ENCODE data around the gene SLC35F6.

SLC35F6 gene

DNA sequence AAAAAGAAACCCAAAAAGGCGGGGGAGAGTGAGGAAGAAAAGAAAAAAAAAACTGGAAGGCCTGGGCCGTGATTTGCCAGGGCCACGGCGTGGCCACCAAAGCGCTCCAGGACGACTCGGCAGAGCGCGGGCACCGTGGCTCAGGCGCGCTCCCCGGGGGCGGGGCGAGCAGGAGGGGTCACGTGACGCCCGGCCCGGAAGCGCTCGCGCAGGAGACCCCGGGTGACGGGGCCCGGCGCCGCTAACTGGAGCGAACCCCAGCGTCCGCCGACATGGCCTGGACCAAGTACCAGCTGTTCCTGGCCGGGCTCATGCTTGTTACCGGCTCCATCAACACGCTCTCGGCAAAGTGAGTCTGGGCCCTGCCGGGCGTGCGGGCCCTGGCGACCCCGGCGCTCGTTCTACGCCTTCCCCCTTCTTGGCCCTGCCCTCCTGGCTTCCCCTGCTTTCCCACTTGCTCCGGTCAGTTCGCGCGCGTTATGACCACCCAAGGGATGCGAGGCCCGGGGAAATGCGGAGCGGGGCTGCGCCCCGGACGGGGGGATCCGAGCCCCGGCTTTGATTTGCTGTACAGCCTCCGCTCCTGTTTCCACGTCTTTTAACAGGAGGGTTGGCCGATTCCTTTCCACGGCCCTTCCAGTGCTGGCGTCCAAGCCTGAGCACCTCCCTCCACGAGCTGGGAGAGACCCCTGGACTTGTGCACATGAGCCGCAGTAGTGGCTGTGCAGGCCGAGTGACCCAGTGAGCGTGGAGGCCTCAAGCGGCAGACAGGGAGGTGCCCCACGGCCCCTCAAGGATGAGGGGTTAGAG is at the start of gene SLC35F6:
SLC35F6 (plus strand) TSS at position 207 of the 810 bp plus-strand sequence; CDS start at position 273, 66 bp downstream.
- Histone ChIP-seq H3K4me3 (ENCODE audit: low read length in 2 of 2) (peak within 1 kb of the TSS; percentile 93), H3K36me3 (ENCODE audit: control insufficient read depth in 2 of 2, insufficient read depth in 2 of 2, low read length in 2 of 2) (peaks cover 0 to 2% of the 10 kb centered on the region in 2 donors), H3K4me1 (ENCODE audit: control insufficient read depth, insufficient read depth, low read length) (peaks cover 38% of the 10 kb centered on the region), H3K27ac (ENCODE audit: low read length) (peak within 1 kb of the TSS; percentile 83), H3K9ac (ENCODE audit: low read length in 2 of 2) (peak within 1 kb of the TSS; percentile 91 to 99), H3K9me3 (ENCODE audit: control insufficient read depth in 2 of 2, low read length in 2 of 2) (no peaks in the 10 kb centered on the region), H3K27me3 (ENCODE audit: control insufficient read depth in 1 of 2, insufficient read depth in 2 of 2, low read length in 2 of 2) (no peaks in the 10 kb centered on the region)

GRCh38 chr2:26715528-26716270 is 48.4 kb upstream of the SLC35F6 start:
- Histone ChIP-seq H3K27ac (ENCODE audit: low read length) (no peak overlapping the region), H3K27me3 (ENCODE audit: control insufficient read depth in 1 of 2, insufficient read depth in 2 of 2, low read length in 2 of 2) (no peaks in the 10 kb centered on the region), H3K4me3 (ENCODE audit: low read length in 2 of 2) (no peak overlapping the region), H3K9ac (ENCODE audit: low read length in 2 of 2) (no peak overlapping the region), H3K36me3 (ENCODE audit: control insufficient read depth in 2 of 2, insufficient read depth in 2 of 2, low read length in 2 of 2) (no peaks in the 10 kb centered on the region), H3K4me1 (ENCODE audit: control insufficient read depth, insufficient read depth, low read length) (peaks cover 80% of the 10 kb centered on the region), H3K9me3 (ENCODE audit: control insufficient read depth in 2 of 2, low read length in 2 of 2) (peaks cover 0 to 4% of the 10 kb centered on the region in 2 donors)

DNA sequence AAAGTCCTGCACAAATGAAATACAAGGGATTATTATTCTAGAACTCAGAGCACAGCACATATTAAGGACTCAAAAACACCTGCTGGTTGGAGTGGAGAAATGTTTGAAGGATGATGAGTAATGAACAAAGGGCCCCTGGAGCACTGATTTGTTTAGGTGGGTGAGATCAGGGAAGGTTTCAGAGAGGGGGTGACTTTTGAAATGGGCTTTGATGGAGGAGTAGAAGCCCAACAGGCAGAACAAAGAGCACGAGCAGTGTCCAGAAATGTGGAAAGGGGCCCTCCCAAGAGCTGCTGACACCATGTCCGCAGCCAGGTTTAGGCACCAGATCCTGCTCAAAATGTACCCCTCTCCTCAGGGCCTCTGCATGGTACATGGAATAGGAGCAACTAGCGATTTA is 47.7 kb upstream of the SLC35F6 start:
- H3K4me1 ChIP-seq (ENCODE audit: control insufficient read depth, insufficient read depth, low read length): peaks cover 80% of the 10 kb centered on the region
- no peak overlapping the region for H3K27ac ChIP-seq (ENCODE audit: low read length)
- H3K36me3 ChIP-seq (ENCODE audit: control insufficient read depth in 2 of 2, insufficient read depth in 2 of 2, low read length in 2 of 2): no peaks in the 10 kb centered on the region

DNA sequence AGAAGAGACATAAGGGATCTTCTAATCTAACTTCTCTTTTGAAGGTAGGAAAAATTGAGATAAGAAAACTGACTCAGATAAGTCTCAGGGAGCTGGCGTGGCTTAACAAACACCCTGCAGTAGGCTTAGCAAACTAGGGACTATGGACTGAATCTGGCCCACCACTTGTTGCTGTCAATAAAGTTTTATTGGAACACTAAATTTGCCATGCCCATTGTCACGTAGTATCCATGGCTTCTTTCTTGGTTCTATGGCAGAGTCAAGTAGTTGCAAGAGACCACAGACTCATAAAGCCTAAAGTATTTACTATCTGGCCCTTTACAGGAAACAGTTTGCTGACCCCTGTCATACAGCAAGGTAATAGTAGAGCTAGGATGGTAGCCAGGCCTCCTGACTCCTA is 47.3 kb upstream of the SLC35F6 start:
- no peaks in the 10 kb centered on the region for H3K27me3 ChIP-seq (ENCODE audit: control insufficient read depth in 1 of 2, insufficient read depth in 2 of 2, low read length in 2 of 2)
- H3K4me3 ChIP-seq (ENCODE audit: low read length in 2 of 2): no peak overlapping the region
- H3K27ac ChIP-seq (ENCODE audit: low read length): peak overlapping the region; percentile 79
- H3K9me3 ChIP-seq (ENCODE audit: control insufficient read depth in 2 of 2, low read length in 2 of 2): peaks cover 0 to 4% of the 10 kb centered on the region in 2 donors
- no peaks in the 10 kb centered on the region for H3K36me3 ChIP-seq (ENCODE audit: control insufficient read depth in 2 of 2, insufficient read depth in 2 of 2, low read length in 2 of 2)
- no peak overlapping the region for H3K9ac ChIP-seq (ENCODE audit: low read length in 2 of 2)
- H3K4me1 ChIP-seq (ENCODE audit: control insufficient read depth, insufficient read depth, low read length): peaks cover 80% of the 10 kb centered on the region

More for the DNA sequence above, 47.7 kb upstream of the SLC35F6 start:
- no peak overlapping the region for H3K9ac ChIP-seq (ENCODE audit: low read length in 2 of 2)
- H3K9me3 ChIP-seq (ENCODE audit: control insufficient read depth in 2 of 2, low read length in 2 of 2): peaks cover 0 to 4% of the 10 kb centered on the region in 2 donors
- H3K27me3 ChIP-seq (ENCODE audit: control insufficient read depth in 1 of 2, insufficient read depth in 2 of 2, low read length in 2 of 2): no peaks in the 10 kb centered on the region
- no peak overlapping the region for H3K4me3 ChIP-seq (ENCODE audit: low read length in 2 of 2)

DNA sequence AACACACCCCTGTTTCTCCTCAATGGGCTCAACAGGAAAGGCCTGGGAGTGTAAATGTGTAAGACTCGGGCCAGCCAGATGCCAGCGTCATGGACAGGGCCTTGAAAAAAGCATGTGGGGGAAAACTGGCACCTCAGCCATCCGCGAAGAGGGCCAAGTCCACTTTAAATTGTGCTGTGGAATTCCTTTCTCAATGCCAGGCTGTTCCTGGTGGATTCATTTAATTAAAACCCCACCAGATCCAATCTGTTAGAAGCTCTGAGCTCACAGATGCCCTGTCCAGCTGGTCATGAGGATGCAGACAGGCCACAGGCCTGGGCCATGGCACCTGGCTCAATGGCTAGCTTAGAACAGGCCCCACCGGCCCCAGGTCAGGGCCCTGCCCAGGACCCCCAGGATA is 46.7 kb upstream of the SLC35F6 start:
- Histone ChIP-seq H3K27me3 (ENCODE audit: control insufficient read depth in 1 of 2, insufficient read depth in 2 of 2, low read length in 2 of 2) (no peaks in the 10 kb centered on the region), H3K4me3 (ENCODE audit: low read length in 2 of 2) (no peak overlapping the region), H3K27ac (ENCODE audit: low read length) (peak overlapping the region; percentile 79), H3K9me3 (ENCODE audit: control insufficient read depth in 2 of 2, low read length in 2 of 2) (peaks cover 0 to 4% of the 10 kb centered on the region in 2 donors), H3K9ac (ENCODE audit: low read length in 2 of 2) (no peak overlapping the region), H3K36me3 (ENCODE audit: control insufficient read depth in 2 of 2, insufficient read depth in 2 of 2, low read length in 2 of 2) (no peaks in the 10 kb centered on the region), H3K4me1 (ENCODE audit: control insufficient read depth, insufficient read depth, low read length) (peaks cover 77% of the 10 kb centered on the region)

DNA sequence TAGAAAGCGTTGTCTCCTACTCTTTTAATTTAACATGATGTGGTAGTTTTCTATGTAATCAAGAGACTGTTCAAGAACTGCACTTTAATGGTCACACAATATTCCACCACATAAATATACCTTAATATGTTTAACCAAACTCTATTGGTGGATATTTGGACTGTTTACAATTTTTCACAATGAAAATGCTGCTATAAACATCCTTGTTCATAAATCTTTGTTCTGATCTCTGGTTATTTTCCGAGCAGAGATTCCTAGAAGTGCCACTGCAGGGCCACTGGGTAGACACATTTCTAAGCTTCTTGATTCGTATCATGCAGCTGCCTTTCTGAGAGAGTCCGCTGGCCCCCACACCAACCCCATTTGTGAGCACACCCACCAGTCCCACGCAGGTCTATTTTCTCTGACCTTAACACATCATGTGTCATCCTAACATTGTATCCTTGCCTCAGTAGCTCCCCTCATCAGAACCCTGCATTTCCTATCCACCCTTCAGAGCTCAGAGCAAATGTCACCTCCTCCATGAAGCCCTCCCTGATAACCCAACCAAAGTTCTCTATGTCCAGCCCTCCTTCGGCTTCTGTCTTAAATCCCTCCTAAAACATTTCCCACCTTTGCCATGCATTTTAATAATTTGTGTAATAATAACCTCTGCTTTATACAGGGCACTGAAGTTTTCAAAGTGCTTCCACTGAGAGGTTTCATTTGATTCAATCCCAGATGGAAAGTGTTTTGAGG is 45.0 kb upstream of the SLC35F6 start:
- H3K4me1 ChIP-seq (ENCODE audit: control insufficient read depth, insufficient read depth, low read length): peaks cover 79% of the 10 kb centered on the region
- H3K9ac ChIP-seq (ENCODE audit: low read length in 2 of 2): no peak overlapping the region
- no peak overlapping the region for H3K4me3 ChIP-seq (ENCODE audit: low read length in 2 of 2)
- no peaks in the 10 kb centered on the region for H3K36me3 ChIP-seq (ENCODE audit: control insufficient read depth in 2 of 2, insufficient read depth in 2 of 2, low read length in 2 of 2)
- peaks cover 0 to 4% of the 10 kb centered on the region in 2 donors for H3K9me3 ChIP-seq (ENCODE audit: control insufficient read depth in 2 of 2, low read length in 2 of 2)
- H3K27me3 ChIP-seq (ENCODE audit: control insufficient read depth in 1 of 2, insufficient read depth in 2 of 2, low read length in 2 of 2): no peaks in the 10 kb centered on the region
- H3K27ac ChIP-seq (ENCODE audit: low read length): peak overlapping the region; percentile 82

- Histone ChIP-seq H3K4me3 (ENCODE audit: low read length in 2 of 2) (peak overlapping the region in 1 of 2 donors; percentile 22), H3K36me3 (ENCODE audit: control insufficient read depth in 2 of 2, insufficient read depth in 2 of 2, low read length in 2 of 2) (no peaks in the 10 kb centered on the region), H3K9me3 (ENCODE audit: control insufficient read depth in 2 of 2, low read length in 2 of 2) (peaks cover 0 to 4% of the 10 kb centered on the region in 2 donors), H3K9ac (ENCODE audit: low read length in 2 of 2) (peak overlapping the region; percentile 18 to 47), H3K27ac (ENCODE audit: low read length) (peak overlapping the region; percentile 82), H3K4me1 (ENCODE audit: control insufficient read depth, insufficient read depth, low read length) (peaks cover 83% of the 10 kb centered on the region), H3K27me3 (ENCODE audit: control insufficient read depth in 1 of 2, insufficient read depth in 2 of 2, low read length in 2 of 2) (no peaks in the 10 kb centered on the region)
Observed at GRCh38 chr2:26720322-26721114, 43.6 kb upstream of the SLC35F6 start.

DNA sequence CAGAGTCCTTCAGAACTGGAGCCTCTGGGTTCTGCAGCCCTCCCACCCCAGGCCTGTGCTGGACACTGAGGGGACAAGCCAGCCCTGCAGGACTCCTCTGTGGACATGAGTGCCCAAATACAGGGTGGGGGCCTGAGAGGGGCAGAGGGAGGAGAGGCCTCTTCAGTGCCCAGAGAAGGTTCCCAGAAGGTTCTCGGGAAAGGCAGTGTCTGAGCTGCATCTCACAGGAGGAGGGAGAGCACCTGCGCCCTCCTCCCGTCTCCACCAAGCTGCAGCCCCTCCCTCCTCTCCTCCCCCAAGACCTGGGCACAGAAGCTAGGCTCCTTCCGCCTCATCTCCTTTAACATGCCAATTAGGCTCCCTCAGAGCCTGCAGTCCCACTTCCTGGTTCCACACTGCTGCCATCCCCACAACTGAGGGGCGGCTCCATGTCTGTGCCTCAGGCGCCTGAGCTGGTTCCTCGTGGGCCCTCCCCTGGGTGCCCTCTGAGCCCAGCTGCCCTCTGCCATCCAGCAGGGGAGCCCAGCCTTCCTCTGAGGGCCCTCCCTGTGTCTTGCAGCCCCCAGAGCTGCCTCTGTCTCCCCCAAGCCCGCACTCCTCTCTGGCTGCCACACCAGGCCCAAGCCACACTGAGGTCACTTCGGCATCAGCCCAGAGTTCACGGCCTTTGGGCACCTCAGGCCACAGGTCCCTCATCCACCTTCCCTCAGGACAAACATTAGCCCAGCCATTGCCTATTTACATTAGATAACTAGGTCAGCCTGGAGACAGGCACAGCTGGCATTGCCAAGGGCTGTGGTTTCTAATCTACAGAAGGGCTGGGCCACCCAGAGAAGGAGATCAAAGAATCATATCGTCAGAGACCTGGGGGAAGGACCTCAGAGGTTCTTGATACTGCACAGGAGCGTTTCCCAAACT is 42.7 kb upstream of the SLC35F6 start:
- Histone ChIP-seq H3K4me1 (ENCODE audit: control insufficient read depth, insufficient read depth, low read length) (peaks cover 81% of the 10 kb centered on the region), H3K36me3 (ENCODE audit: control insufficient read depth in 2 of 2, insufficient read depth in 2 of 2, low read length in 2 of 2) (no peaks in the 10 kb centered on the region), H3K9me3 (ENCODE audit: control insufficient read depth in 2 of 2, low read length in 2 of 2) (peaks cover 0 to 4% of the 10 kb centered on the region in 2 donors), H3K27me3 (ENCODE audit: control insufficient read depth in 1 of 2, insufficient read depth in 2 of 2, low read length in 2 of 2) (no peaks in the 10 kb centered on the region), H3K27ac (ENCODE audit: low read length) (peak overlapping the region; percentile 82), H3K4me3 (ENCODE audit: low read length in 2 of 2) (peak overlapping the region in 1 of 2 donors; percentile 8), H3K9ac (ENCODE audit: low read length in 2 of 2) (no peak overlapping the region)

- Histone ChIP-seq H3K4me3 (ENCODE audit: low read length in 2 of 2) (no peak overlapping the region), H3K4me1 (ENCODE audit: control insufficient read depth, insufficient read depth, low read length) (peaks cover 76% of the 10 kb centered on the region), H3K27ac (ENCODE audit: low read length) (peak overlapping the region; percentile 76), H3K36me3 (ENCODE audit: control insufficient read depth in 2 of 2, insufficient read depth in 2 of 2, low read length in 2 of 2) (no peaks in the 10 kb centered on the region), H3K27me3 (ENCODE audit: control insufficient read depth in 1 of 2, insufficient read depth in 2 of 2, low read length in 2 of 2) (no peaks in the 10 kb centered on the region), H3K9me3 (ENCODE audit: control insufficient read depth in 2 of 2, low read length in 2 of 2) (no peaks in the 10 kb centered on the region), H3K9ac (ENCODE audit: low read length in 2 of 2) (no peak overlapping the region)
Observed at GRCh38 chr2:26722328-26722727, 41.8 kb upstream of the SLC35F6 start.

All from stomach smooth muscle (tissue), 2 donors.